ENCODE results near the gene TTC24. TPM values are rescaled to one million over a fixed set of nuclear protein-coding genes. Genes with fewer than 3 reads are reported as not detected.
A peak's percentile ranks its signal among the peaks of the same experiment; 100 is the strongest.
"Not testable (repeated sequence)": the region's sequence is repeated elsewhere in the genome, so short reads cannot be mapped to it uniquely, and the experiment has no call there.

Gene TTC24
- total RNA-seq, 2 experiments from 2014 or later, result 2.9 to 4.6 TPM

- POLR2A ChIA-PET, result interaction anchor here (0.7 kb wide), 1 partner anchor 11 kb away, joined by 4 read pairs; no protein-coding TSS in a partner anchor
- Mint-ChIP-seq H3K27me3 (no peaks in the 10 kb centered on the region), H3K27ac (peak overlapping the region; percentile 92), H3K4me3 (peak overlapping the region; percentile 60), H3K4me1 (peaks cover 26% of the 10 kb centered on the region), H3K36me3 (ENCODE audit: low read depth) (no peaks in the 10 kb centered on the region), H3K9me3 (no peaks in the 10 kb centered on the region)
- CTCF ChIA-PET, result interaction anchor here (0.7 to 2.0 kb wide), 8 partner anchors 9 to 101 kb away, joined by 3 to 5 read pairs (median 3); partner anchors contain the start of genes MEF2D and NAXE
- no peak for DNase-seq
These were observed 2.3 kb downstream of the TTC24 start for GRCh38 chr1:156581661-156582387.

GRCh38 chr1:156582388-156583017 lies 3.0 kb downstream of the TTC24 start:
- POLR2A ChIA-PET, result no interaction called here
- no peak for DNase-seq
- peak overlapping the region; percentile 92 for H3K27ac Mint-ChIP-seq

GRCh38 chr1:156583821-156584622 lies 4.5 kb downstream of the TTC24 start:
- ChIA-PET CTCF (interaction anchor here (0.6 to 1.2 kb wide), 3 partner anchors 30 to 142 kb away, joined by 3 to 5 read pairs (median 3); no protein-coding TSS in a partner anchor), POLR2A (no interaction called here)
- peaks cover 27% of the 10 kb centered on the region for H3K4me1 Mint-ChIP-seq
- H3K9me3 Mint-ChIP-seq, result no peaks in the 10 kb centered on the region
- no peaks in the 10 kb centered on the region for H3K36me3 Mint-ChIP-seq (ENCODE audit: low read depth)
- H3K27me3 Mint-ChIP-seq, result no peaks in the 10 kb centered on the region
- peak; percentile 86 for DNase-seq
- no peak overlapping the region for H3K4me3 Mint-ChIP-seq
- H3K27ac Mint-ChIP-seq, result no peak overlapping the region

More at GRCh38 chr1:156582388-156583017, 3.0 kb downstream of the TTC24 start:
- H3K4me1 Mint-ChIP-seq, result peaks cover 27% of the 10 kb centered on the region
- CTCF ChIA-PET, result interaction anchor here (0.7 to 2.0 kb wide), 8 partner anchors 10 to 102 kb away, joined by 3 to 5 read pairs (median 3); partner anchors contain the start of genes MEF2D and NAXE
- peak overlapping the region; percentile 60 for H3K4me3 Mint-ChIP-seq
- no peaks in the 10 kb centered on the region for H3K9me3 Mint-ChIP-seq
- no peaks in the 10 kb centered on the region for H3K27me3 Mint-ChIP-seq
- no peaks in the 10 kb centered on the region for H3K36me3 Mint-ChIP-seq (ENCODE audit: low read depth)

GRCh38 chr1:156584813-156585212 lies 5.3 kb downstream of the TTC24 start:
- DNase-seq, result no peak
- H3K9me3 Mint-ChIP-seq, result no peaks in the 10 kb centered on the region
- peaks cover 27% of the 10 kb centered on the region for H3K4me1 Mint-ChIP-seq
- ChIA-PET CTCF (interaction anchor here (0.6 to 2.2 kb wide), 3 partner anchors 10 to 141 kb away, joined by 3 to 4 read pairs (median 3); no protein-coding TSS in a partner anchor), POLR2A (no interaction called here)
- H3K4me3 Mint-ChIP-seq, result no peak overlapping the region
- no peaks in the 10 kb centered on the region for H3K27me3 Mint-ChIP-seq
- no peaks in the 10 kb centered on the region for H3K36me3 Mint-ChIP-seq (ENCODE audit: low read depth)
- no peak overlapping the region for H3K27ac Mint-ChIP-seq

- no peak overlapping the region for H3K4me3 Mint-ChIP-seq
These were observed 6.8 kb downstream of the TTC24 start for GRCh38 chr1:156586323-156586722.

GRCh38 chr1:156586892-156587477 lies 7.5 kb downstream of the TTC24 start:
- Mint-ChIP-seq H3K36me3 (ENCODE audit: low read depth) (no peaks in the 10 kb centered on the region), H3K4me1 (peaks cover 33% of the 10 kb centered on the region), H3K27me3 (no peaks in the 10 kb centered on the region), H3K9me3 (no peaks in the 10 kb centered on the region), H3K27ac (no peak overlapping the region), H3K4me3 (no peak overlapping the region)
- ChIA-PET CTCF (interaction anchor here (1.1 to 2.2 kb wide), 2 partner anchors 21 to 79 kb away, joined by 3 to 4 read pairs; no protein-coding TSS in a partner anchor), POLR2A (no interaction called here)
- DNase-seq, result no peak

More at GRCh38 chr1:156586323-156586722, 6.8 kb downstream of the TTC24 start:
- Mint-ChIP-seq H3K27me3 (no peaks in the 10 kb centered on the region), H3K36me3 (ENCODE audit: low read depth) (no peaks in the 10 kb centered on the region), H3K27ac (no peak overlapping the region), H3K4me1 (peaks cover 35% of the 10 kb centered on the region), H3K9me3 (no peaks in the 10 kb centered on the region)
- no peak for DNase-seq
- ChIA-PET CTCF (interaction anchor here (1.1 to 2.2 kb wide), 2 partner anchors 22 to 78 kb away, joined by 3 to 4 read pairs; no protein-coding TSS in a partner anchor), POLR2A (no interaction called here)

- H3K4me3 Mint-ChIP-seq; H3K9me3 Mint-ChIP-seq; DNase-seq; H3K27me3 Mint-ChIP-seq; H3K36me3 Mint-ChIP-seq (ENCODE audit: low read depth); POLR2A ChIA-PET; H3K27ac Mint-ChIP-seq: not testable (repeated sequence)
- peaks cover 31% of the 10 kb centered on the region for H3K4me1 Mint-ChIP-seq
- CTCF ChIA-PET, result interaction anchor here (0.8 to 1.1 kb wide), 3 partner anchors 8 to 96 kb away, joined by 3 to 5 read pairs (median 3); partner anchors contain the start of gene TTC24
These were observed 8.4 kb downstream of the TTC24 start for GRCh38 chr1:156587927-156588326.

GRCh38 chr1:156589546-156589945 lies 10.0 kb downstream of the TTC24 start:
- Mint-ChIP-seq H3K27me3 (no peaks in the 10 kb centered on the region), H3K4me3 (no peak overlapping the region), H3K9me3 (no peaks in the 10 kb centered on the region), H3K27ac (no peak overlapping the region), H3K4me1 (peaks cover 25% of the 10 kb centered on the region), H3K36me3 (ENCODE audit: low read depth) (peaks cover 4% of the 10 kb centered on the region)
- ChIA-PET CTCF (interaction anchor here (0.6 to 1.3 kb wide), 3 partner anchors 10 to 260 kb away, joined by 3 to 5 read pairs (median 4); no protein-coding TSS in a partner anchor), POLR2A (no interaction called here)
- DNase-seq, result no peak

- H3K27me3 Mint-ChIP-seq, result no peaks in the 10 kb centered on the region
- H3K4me3 Mint-ChIP-seq, result no peak overlapping the region
- H3K27ac Mint-ChIP-seq, result peak overlapping the region; percentile 83
These were observed 11.0 kb downstream of the TTC24 start for GRCh38 chr1:156590326-156591180.

GRCh38 chr1:156591181-156591431 lies 11.6 kb downstream of the TTC24 start:
- Mint-ChIP-seq H3K27ac (peak overlapping the region; percentile 83), H3K36me3 (ENCODE audit: low read depth) (peaks cover 13% of the 10 kb centered on the region), H3K9me3 (no peaks in the 10 kb centered on the region), H3K27me3 (no peaks in the 10 kb centered on the region), H3K4me3 (peak overlapping the region; percentile 78), H3K4me1 (peaks cover 28% of the 10 kb centered on the region)
- POLR2A ChIA-PET, result no interaction called here
- no peak for DNase-seq
- CTCF ChIA-PET, result interaction anchor here (0.9 to 1.7 kb wide), 7 partner anchors 68 to 145 kb away, joined by 3 to 7 read pairs (median 4); partner anchors contain the start of gene MEF2D

More at GRCh38 chr1:156590326-156591180, 11.0 kb downstream of the TTC24 start:
- ChIA-PET CTCF (interaction anchor here (0.6 to 1.7 kb wide), 6 partner anchors 69 to 259 kb away, joined by 3 to 7 read pairs (median 4); partner anchors contain the start of gene MEF2D), POLR2A (no interaction called here)
- Mint-ChIP-seq H3K9me3 (no peaks in the 10 kb centered on the region), H3K4me1 (peaks cover 28% of the 10 kb centered on the region), H3K36me3 (ENCODE audit: low read depth) (peaks cover 12% of the 10 kb centered on the region)
- DNase-seq, result no peak

GRCh38 chr1:156591432-156592157 lies 12.1 kb downstream of the TTC24 start, which contains the start of gene NAXE:
NAXE (plus strand) TSS chr1:156591776; CDS start chr1:156591805, 29 bp downstream.
- POLR2A ChIA-PET, result no interaction called here
- H3K9me3 Mint-ChIP-seq, result no peaks in the 10 kb centered on the region
- H3K27me3 Mint-ChIP-seq, result no peaks in the 10 kb centered on the region
- CTCF ChIA-PET, result interaction anchor here (0.6 to 1.7 kb wide), 10 partner anchors 9 to 146 kb away, joined by 3 to 7 read pairs (median 4); partner anchors contain the start of genes MEF2D and TTC24
- peak; percentile 71 for DNase-seq
- peaks cover 28% of the 10 kb centered on the region for H3K4me1 Mint-ChIP-seq
- H3K27ac Mint-ChIP-seq, result peak within 1 kb of the TSS; percentile 83
- H3K4me3 Mint-ChIP-seq, result peak within 1 kb of the TSS; percentile 78
- H3K36me3 Mint-ChIP-seq (ENCODE audit: low read depth), result peaks cover 13% of the 10 kb centered on the region

All from activated CD4-positive, alpha-beta T cell treated with anti-CD3 and anti-CD28 coated beads, Interleukin-2, amount 10 ng/mL, durations not matched to agents 7 days and 5 days (primary cell).